ENCODE results near the gene SLC16A10.

SLC16A10 gene

DNA sequence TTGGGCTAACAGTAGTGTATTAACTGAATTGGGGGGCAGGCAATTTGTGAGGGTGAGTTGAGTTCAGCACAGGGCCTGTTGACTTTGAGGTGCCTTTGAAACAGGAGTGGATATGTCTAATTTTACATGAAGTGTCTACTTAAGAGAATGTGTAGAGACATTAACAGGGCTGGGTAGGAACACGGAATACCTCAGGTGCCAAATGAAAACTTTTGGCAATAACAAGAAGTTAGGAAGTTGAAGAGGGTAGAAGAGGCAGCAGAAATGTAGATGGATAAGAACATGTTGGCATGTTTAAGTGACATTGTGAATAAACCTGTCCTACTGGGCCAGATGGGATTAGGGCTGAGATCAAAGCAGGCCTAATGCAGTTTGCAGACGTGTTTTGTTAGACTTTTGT lies 117.0 kb downstream of the SLC16A10 start:
- Histone ChIP-seq H3K9me3 (ENCODE audit: severe bottlenecking) (no peaks in the 10 kb centered on the region), H3K4me3 (ENCODE audit: low read depth, low read length) (no peak overlapping the region), H3K27ac (no peak overlapping the region), H3K36me3 (no peaks in the 10 kb centered on the region), H3K27me3 (ENCODE audit: insufficient read depth, low read depth, severe bottlenecking) (no peaks in the 10 kb centered on the region)
- DNase-seq: no peak
- TF ChIP-seq, protein P1, sequence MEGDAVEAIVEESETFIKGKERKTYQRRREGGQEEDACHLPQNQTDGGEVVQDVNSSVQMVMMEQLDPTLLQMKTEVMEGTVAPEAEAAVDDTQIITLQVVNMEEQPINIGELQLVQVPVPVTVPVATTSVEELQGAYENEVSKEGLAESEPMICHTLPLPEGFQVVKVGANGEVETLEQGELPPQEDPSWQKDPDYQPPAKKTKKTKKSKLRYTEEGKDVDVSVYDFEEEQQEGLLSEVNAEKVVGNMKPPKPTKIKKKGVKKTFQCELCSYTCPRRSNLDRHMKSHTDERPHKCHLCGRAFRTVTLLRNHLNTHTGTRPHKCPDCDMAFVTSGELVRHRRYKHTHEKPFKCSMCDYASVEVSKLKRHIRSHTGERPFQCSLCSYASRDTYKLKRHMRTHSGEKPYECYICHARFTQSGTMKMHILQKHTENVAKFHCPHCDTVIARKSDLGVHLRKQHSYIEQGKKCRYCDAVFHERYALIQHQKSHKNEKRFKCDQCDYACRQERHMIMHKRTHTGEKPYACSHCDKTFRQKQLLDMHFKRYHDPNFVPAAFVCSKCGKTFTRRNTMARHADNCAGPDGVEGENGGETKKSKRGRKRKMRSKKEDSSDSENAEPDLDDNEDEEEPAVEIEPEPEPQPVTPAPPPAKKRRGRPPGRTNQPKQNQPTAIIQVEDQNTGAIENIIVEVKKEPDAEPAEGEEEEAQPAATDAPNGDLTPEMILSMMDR (IDR thresholded peaks at IDR 0.05; ENCODE audit: low read depth, low read length): no peak

DNA sequence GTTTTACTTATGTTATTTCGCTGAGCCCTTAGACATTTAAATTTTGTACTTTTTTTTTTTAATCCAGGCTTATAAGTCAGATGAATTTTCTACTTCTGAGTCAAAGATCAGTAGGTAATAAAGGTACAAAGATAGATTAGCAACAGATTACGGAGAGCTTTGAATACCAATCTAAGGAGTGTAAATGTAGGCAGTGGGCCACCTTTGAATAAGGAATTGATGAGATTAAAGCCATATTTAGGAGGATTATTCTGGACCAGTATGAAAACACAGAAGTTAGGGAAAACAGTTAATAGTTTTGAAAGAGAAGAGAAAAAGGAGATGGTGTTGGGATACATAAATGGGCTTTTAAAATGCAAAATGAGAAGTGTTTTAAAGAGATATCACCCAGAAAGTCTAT lies 117.6 kb downstream of the SLC16A10 start:
- H3K4me3 ChIP-seq (ENCODE audit: low read depth, low read length): no peak overlapping the region
- H3K9me3 ChIP-seq (ENCODE audit: severe bottlenecking): no peaks in the 10 kb centered on the region
- no peaks in the 10 kb centered on the region for H3K36me3 ChIP-seq
- no peaks in the 10 kb centered on the region for H3K27me3 ChIP-seq (ENCODE audit: insufficient read depth, low read depth, severe bottlenecking)
- no peak overlapping the region for H3K27ac ChIP-seq
- TF ChIP-seq, protein P1 (IDR thresholded peaks at IDR 0.05; ENCODE audit: low read depth, low read length): no peak
- no peak for DNase-seq

DNA sequence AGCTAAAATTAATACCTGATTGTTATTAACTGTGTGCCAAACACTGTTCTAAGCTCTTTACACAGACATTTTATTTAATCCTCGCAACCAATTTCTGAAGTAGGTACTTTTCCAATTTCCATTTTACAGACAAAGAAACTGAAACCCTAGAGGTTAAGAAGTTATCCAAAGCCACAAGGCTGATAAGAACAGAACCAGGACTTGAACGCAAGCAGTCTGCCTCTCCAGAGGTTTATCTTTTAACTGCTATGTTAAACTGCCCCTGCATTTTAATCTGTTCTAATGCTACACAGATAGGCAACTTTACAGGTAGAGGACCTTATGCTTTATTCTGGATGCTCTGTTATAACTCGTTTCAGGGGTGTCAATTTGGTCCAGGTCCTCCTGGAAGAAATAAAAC lies 118.2 kb downstream of the SLC16A10 start:
- Histone ChIP-seq H3K36me3 (no peaks in the 10 kb centered on the region), H3K9me3 (ENCODE audit: severe bottlenecking) (no peaks in the 10 kb centered on the region), H3K4me3 (ENCODE audit: low read depth, low read length) (no peak overlapping the region), H3K27ac (no peak overlapping the region), H3K27me3 (ENCODE audit: insufficient read depth, low read depth, severe bottlenecking) (no peaks in the 10 kb centered on the region)
- DNase-seq: no peak
- TF ChIP-seq, protein P1 (IDR thresholded peaks at IDR 0.05; ENCODE audit: low read depth, low read length): no peak

DNA sequence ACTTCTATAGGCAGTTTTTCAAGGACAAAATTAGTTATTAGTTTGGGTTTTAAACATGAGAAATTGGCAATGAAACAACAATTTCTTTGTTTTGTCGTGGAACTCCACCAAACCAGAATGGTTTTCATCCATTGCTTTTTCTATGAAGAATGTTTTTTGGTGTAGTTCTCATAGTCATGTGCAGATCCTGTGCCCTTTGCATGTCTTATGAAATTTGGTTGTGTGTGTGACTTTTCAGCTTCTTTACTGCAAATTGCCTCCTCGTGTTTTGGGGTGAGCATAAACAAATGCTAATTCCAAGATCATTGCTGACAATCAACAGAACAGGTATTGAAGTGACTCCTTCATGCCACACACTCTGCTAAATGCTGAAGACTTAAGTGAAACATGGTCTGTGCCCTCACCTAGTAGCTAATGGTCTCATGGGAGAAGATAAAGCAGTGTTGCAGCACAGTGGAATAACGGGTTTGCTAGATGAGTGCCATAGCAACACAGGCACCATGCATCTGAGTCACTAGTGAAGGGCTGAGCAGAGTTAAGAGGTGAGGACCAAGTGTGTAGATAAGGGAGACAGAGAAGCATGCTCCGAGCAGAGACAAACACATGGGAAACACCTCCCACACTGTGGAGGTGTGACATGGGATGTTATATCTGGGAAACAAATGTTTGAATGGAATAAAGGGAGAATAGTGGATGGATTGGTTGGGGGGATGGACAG lies 120.0 kb downstream of the SLC16A10 start:
- TF ChIP-seq, protein P1 (IDR thresholded peaks at IDR 0.05; ENCODE audit: low read depth, low read length): no peak
- DNase-seq: no peak
- H3K4me3 ChIP-seq (ENCODE audit: low read depth, low read length): no peak overlapping the region
- no peaks in the 10 kb centered on the region for H3K27me3 ChIP-seq (ENCODE audit: insufficient read depth, low read depth, severe bottlenecking)
- no peaks in the 10 kb centered on the region for H3K9me3 ChIP-seq (ENCODE audit: severe bottlenecking)
- H3K27ac ChIP-seq: no peak overlapping the region
- H3K36me3 ChIP-seq: no peaks in the 10 kb centered on the region

DNA sequence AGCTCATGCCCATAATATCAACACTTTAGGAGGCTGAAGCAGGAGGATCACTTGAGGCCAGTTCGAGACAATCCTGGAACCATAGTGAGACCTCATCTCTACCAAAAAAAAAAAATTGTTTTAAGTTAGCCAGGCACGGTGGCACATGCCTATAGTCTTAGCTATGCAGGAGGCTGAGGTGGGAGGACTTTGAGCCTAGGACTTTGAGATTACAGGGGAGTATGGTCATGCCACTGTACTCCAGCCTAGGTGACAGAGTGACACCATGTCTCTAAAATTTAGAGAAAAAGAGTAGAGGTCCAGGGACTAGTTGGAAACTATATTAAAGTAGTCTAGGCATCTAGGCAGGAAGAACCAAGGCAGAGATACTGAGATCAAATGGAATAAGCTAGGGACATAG lies 121.6 kb downstream of the SLC16A10 start:
- TF ChIP-seq, protein P1 (IDR thresholded peaks at IDR 0.05; ENCODE audit: low read depth, low read length): no peak
- Histone ChIP-seq H3K36me3 (no peaks in the 10 kb centered on the region), H3K27ac (no peak overlapping the region), H3K27me3 (ENCODE audit: insufficient read depth, low read depth, severe bottlenecking) (no peaks in the 10 kb centered on the region), H3K9me3 (ENCODE audit: severe bottlenecking) (no peaks in the 10 kb centered on the region), H3K4me3 (ENCODE audit: low read depth, low read length) (no peak overlapping the region)
- no peak for DNase-seq

DNA sequence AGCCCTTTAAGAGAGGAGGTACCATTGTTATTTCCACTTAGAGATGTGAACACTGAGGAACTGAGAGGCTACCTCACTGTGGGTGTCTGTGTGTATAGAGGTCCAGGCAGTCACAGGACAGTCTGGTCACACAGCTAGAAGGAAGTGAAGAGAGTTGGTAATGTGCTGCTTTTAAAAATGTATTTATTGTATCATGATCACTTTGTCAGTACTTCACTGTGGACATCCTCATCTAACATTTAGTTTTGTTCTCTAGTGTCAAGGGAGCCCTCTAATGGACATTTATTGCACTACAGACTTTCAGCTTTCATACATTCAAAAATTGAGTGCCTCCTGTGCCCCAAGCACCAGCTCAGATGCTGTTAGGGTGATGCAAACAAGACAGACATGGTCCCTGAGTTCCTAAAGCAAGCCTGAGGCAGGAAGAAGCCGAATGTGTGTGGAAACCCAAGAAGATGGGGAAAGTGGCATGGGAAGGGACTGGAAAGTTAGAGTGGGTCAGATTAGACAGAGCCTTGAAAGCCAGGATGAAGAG lies 123.0 kb downstream of the SLC16A10 start:
- no peaks in the 10 kb centered on the region for H3K9me3 ChIP-seq (ENCODE audit: severe bottlenecking)
- H3K27ac ChIP-seq: no peak overlapping the region
- no peak overlapping the region for H3K4me3 ChIP-seq (ENCODE audit: low read depth, low read length)
- TF ChIP-seq, protein P1 (IDR thresholded peaks at IDR 0.05; ENCODE audit: low read depth, low read length): peak; percentile 56
- DNase-seq: peak; percentile 9
- no peaks in the 10 kb centered on the region for H3K27me3 ChIP-seq (ENCODE audit: insufficient read depth, low read depth, severe bottlenecking)
- H3K36me3 ChIP-seq: no peaks in the 10 kb centered on the region

Measured in WERI-Rb-1 (cell line).